Stimulated activated CD8-positive, alpha-beta memory T cell treated with anti-CD3 and anti-CD28 coated beads, Interleukin-15, amount 100 ng/mL, for 4 hours (primary cell): ENCODE measurements around the gene VKORC1L1.
"Not testable (repeated sequence)": the region's sequence is repeated elsewhere in the genome, so short reads cannot be mapped to it uniquely, and the experiment has no call there.

ENCODE experiments used
- DNase-seq, 2 donors: peaks; one replicate each; pipeline ENCODE4 v3.0.0-alpha.2; 2020; ENCODE audit warnings: low read depth in 2 of 2

The VKORC1L1 gene

DNA sequence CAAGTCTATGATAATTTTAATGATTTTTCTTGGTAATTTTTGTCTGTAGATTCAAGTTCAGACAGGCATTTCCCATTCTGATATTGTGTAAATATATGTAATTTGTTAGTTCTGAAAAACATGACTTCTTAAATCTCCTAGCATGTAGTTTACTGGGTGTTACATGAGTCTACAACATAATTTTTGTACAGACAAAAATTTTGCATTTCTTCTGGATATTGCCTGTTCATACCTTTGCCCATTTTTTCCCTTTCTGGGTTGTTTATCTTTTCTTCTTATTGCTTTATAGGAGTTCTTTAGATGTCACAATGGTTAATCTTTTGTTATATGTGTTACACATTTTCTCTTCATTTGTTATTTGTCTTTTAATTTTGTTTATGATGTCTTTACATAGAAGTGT, 12.1 kb downstream of the VKORC1L1 start:
- DNase-seq = not testable (repeated sequence)

DNA sequence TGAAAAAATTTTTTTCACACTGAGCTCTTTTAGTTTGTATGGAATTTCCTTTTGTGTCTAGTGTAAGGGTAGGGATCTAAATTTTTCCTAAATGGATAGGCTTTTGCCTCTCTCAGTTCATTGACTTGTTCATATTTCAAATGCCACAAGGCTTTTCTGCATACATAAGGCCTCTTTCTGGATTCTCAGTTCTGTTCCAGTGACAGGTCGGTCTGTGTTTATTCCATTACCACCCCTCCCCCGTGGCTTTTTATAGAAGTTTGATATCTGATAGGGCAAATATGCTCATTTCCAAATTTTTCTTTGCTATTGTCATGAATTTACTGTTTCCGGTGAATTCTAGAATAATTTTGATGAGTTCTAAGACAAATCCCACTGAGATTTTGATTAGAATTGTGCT, 12.7 kb downstream of the VKORC1L1 start:
- DNase-seq = not testable (repeated sequence)

DNA sequence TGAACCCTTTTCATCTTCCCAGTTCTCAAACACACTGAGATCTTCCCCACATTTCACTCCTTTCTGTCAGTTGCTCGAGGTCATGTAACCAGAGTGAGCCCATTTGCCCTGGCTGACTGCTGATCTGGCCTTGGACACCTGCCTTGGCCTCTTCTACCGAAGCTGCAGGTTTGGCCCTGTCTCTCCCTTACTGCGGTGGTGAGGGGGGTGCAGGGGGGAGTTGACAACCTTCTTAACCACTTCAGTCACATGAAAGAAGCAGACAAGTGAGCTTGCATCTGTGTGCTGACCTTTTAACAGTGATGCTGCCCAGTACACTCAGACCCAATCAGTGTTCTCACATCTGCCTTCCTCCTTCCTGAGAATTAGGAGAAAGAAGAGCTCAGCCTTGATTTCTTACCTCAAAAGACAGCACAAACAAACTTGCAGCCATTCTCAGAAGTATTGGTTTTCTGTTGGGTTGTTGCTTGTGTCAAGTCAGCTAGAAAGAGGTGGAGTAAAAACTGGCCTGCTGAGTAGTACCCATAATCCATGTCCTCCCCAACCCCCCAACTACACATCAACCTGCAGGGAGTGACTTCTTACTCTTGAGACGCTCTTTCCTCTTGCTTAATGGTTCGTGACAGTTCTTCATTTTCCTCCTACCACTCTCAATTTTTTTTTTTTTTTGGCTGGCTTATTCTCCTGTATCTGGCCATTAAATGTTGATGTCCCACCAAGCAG, 15.7 kb downstream of the VKORC1L1 start:
- not testable (repeated sequence) for DNase-seq

DNA sequence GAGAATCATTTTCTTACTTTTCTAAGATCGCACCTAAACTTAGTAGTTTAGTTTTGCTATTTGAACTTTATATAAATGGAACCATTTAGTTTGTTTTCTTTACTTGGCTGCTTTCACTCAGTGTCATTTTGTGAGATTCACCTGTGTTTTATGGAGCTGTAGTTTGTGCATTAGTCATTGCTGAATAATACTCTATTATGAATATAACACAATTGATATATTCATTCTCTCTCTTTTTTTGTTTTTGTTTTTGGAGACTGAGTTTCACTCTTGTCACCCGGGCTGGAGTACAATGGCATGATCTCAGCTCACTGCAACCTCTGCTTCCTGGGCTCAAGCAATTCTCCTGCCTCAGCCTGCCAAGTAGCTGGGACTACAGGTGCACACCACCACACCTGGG, 16.8 kb downstream of the VKORC1L1 start:
- not testable (repeated sequence) for DNase-seq

DNA sequence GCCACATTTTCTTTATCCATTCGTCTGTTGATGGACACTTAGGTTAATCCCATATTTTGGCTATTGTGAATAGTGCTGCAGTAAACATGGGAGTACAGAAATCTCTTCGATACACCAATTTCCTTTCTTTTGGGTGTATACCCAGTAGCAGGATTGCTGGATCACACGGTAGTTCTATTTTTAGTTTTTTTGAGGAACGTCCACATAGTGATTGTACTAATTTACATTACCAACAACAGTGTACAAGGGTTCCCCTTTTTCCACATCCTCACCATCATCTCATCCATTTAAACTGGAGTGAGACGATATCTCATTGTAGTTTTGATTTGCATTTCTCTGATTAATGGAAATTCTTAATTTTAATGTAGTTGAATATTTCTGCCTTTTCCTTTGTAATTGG, 19.3 kb downstream of the VKORC1L1 start:
- DNase-seq = no peak

DNA sequence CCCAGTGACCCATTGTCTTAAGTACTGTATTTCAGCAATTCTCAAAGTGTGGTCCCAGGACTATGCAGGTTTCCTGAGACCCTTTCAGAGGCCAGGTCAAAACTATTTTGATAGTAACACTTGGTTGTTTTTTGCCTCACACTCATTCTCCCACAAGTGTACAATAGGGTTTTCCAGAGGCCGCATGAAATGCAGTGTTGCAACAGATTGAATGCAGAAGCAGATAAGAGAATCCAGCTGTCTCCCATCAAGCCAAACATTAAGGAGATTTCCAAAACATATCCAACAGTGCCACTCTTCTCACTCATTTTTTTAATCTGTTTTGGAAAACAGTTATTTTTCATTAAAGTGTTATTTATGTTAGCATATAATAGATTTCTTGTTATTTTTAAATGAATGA, 20.0 kb downstream of the VKORC1L1 start:
- DNase-seq = no peak

DNA sequence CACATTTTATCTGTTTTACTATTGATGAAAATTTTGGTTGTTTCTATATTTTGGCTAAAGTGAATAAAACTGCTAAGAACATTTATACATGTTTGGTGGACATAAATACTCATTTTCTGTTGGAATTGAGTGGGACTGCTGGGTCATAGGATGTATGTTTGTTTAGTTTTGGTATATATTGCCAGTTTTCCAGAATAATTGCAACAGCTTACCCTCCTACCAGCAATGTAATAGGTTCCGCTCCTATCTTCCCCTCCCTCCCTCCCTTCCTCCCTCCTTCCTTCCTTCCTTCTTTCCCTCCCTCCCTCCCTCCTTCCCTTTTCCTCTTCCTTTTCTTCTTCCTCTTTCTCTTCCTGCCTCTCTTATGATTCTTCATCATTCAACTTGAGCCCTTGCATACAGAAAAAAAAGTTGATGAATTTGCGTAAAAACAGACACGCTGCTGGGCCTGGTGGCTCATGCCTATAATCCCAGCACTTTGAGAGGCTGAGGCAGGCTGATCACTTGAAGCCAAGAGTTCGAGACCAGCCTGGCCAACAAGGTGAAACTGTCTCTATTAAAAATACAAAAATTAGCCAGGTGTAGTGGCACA, 23.5 kb downstream of the VKORC1L1 start:
- DNase-seq = no peak

DNA sequence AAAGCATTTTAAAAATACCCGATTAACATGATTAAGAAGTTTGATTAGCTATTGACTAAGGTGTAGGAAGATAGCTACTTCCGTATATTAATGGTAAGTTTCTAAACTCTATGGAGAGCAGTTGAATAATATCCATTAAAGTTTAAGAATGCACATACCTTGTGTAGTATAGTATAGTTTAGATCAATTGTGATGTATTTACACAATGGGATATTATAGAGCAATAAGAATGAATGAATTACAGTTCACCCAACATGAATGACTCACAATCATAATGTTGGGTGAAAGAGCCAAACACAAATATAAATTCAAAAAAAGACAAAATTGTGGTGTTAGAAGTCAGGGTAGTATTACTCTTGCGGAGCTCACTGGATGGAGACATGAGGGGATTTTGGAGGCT, 24.4 kb downstream of the VKORC1L1 start:
- not testable (repeated sequence) for DNase-seq

DNA sequence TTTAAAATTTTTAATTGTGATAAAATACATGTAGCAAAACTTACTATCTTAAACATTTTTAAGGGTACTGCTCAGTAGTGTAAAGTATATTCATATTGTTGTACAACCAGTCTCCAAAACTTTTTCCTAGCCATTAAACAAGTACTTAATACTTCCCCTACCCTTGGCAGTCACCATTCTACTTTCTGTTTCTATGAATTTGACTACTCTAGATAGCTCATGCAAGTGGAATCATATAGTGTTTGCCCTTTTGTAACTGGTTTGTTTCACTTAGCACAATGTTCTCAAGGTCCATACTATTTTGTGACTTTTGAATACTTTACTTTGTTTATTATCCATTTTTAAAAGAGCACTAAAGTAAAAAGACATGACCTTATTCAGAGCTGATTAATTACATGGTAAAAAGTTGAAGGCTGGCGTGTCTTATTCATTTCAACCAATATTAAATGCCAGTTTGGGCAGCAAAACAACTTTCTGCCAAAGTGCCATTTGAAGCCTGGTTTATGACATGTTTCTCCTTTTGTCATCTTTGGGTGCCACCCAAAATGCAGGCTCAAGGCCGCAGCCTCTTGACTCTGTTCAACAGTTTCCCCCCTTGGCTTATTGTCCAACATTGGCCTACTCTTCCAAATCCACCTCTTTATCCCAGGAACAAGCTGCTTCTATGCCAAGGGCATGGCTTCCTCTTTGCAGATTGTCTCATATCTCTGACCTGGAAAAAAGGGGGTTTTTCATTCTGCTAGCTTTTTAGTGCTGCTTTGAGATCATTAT, 26.0 kb downstream of the VKORC1L1 start:
- DNase-seq = not testable (repeated sequence)

DNA sequence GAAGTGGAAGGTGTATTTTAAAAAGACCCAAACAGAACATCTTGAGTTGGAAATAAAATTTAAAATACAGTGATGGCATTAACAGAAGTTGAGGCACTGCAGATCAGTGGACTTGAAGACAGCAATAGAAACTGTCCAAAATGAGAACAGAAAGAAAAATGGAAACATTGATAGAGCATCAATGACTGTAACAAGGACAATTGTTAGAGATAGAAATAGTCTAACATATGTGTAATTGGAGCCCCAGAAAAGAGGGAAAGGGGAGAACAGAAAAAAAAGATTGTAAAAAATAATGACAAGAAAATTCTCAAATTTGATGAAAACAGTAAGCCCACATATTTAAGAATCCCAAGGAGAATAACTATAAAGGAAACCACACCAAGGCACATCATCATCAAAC, 29.4 kb downstream of the VKORC1L1 start:
- no peak for DNase-seq

DNA sequence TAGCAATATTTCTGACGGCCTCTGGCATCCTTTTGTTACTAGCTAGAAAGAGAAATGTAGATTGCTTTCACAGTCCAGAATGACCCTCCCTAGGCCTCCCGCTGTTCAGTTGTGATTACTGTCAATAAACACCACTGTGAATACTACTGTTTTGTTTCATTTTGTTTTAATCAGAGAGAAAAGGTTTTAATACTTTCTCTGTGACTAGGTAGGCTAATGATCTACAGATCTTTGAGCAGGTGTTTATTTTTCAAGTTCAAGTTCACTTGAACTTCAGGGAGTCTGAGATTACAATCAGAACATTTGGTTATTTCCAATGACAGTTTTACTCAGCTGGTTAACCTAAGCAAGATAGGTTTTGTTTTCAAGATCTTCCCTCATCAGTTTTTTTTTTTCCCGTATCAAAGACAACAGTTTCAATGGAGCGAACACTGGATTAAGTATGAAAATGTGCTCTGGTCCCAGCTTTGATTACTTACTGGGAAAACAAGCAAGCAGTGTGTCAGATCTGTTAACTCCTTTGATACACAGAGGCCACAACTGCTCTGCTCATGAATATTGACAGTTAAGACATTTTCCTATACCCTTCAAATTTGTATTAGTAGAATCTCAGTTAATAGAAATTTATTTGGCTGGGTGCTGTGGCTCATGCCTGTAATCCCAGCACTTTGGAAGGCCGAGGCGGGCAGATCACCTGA, 34.8 kb downstream of the VKORC1L1 start:
- no peak for DNase-seq

DNA sequence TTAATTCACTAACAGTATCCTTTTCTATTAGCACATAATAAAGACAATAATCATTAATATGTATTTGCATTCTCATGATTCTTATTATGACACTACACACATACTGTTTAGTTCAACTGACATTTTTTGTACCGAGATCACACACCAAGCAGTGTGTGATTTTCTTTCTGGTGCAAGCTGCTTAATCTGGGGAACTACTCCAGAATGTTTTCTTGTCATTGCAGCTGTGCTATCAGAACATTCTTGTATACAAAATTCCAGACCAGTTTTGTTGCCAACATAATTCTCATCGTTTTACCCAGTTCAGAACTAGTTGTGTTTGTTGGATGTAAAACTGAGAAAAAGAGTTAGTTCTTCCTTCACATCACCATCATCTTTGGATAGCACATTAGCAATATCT, 37.4 kb downstream of the VKORC1L1 start:
- no peak for DNase-seq

DNA sequence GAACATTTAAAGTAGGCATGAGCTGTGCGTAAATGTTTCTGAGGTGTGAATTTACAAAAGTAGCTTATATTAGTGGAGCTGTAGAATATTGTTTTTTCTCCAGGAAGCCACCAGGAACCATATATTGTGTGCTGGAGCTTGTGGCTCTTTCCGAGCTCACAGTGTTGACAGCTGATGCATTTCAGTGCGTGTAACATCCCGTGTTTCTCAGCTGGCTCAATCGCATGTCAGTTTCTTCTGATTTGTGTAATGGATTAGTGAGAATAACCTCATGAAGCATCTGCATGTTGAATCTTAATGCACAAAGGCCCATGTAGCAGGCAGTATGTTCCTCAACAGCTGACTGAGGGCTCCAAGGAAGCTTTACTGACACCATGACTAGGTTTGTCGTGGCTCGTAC, 39.4 kb downstream of the VKORC1L1 start:
- DNase-seq = no peak

DNA sequence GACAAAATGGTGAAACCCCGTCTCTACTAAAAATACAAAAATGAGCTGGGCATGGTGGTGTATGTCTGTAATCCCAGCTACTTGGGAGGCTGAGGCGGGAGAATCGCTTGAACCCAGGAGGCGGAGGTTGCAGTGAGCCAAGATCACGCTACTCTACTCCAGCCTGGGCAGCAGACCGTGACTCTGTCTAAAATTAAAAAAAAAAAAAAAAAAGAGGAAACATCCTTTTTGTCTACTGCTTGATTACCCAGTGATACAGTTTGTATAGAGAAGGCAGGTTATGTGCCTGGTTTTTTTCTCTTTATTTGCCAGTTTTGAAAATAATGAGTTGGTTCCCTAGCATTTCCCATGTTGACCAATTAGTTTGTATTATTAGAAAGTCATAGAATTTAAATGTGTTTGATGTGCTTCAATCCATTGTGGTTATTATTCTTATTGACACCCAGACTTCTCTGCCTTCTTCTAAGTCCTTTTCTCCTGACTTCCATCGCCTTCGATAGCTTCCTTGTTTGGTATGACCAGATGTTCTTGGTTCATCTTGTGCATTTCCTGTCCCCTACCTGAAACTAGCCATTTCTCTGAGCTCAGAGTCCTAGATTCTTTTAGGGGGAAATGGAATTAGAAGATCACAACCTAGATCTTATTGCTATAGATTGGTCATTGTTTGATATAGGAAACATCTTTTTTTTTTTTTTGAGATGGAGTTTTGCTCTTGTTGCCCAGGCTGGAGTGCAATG, 43.2 kb downstream of the VKORC1L1 start:
- no peak for DNase-seq

DNA sequence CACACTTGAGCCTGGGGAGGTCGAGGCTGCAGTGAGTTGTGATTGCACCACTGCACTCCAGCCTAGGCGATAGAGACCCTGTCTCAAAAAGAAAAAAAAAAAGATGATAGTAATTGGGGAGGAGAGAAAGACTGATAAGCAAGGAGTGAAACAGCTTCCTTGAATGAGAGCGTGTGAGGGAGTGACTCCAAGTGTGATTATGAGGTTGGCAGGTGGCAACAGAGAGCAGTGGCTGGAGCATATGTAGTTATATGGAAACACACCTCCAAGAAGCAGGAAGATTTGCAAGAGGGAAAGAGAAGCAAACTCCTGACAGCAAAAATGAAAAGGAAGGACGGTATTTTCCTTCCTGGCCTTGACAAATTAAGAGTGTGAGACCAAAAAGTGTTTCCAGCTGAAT, 50.4 kb downstream of the VKORC1L1 start:
- no peak for DNase-seq

DNA sequence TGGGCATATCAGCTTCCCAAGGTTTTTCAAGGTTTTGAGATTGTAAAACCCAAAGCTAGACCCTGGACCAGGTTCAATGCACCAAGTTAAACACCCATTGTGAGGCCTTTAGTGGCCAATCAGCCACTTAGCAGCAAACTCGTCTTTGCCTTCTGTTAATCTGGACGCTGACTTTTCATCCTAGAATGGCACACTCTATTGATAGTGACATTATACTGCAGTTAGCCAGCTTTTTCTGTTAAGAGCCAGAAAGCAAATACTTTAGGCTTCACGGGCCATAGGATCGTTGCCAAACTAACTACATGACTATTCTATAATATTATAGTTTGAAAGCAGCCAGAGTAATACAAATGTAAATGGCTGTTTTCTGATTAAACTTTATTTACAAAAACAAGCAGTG, 51.3 kb downstream of the VKORC1L1 start:
- DNase-seq = no peak

DNA sequence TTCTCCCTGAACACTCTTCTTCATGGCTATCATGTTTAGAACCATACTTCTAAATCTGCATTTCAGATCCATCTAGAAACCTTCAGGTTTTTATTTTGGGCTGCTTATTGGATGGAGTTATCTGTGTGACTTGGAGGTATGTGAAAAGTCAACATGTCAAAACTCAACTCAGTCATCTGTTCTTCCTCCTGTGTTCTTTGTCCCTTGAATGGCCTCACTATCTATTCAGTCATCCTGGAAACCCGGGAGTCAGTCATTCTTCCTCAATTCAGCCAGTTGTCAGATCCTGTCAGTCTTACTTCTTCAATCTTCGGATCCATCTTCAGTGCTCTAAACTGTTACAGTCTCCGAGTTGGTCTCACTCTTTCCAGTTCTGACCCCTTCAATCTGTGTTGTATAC, 52.2 kb downstream of the VKORC1L1 start:
- no peak for DNase-seq

DNA sequence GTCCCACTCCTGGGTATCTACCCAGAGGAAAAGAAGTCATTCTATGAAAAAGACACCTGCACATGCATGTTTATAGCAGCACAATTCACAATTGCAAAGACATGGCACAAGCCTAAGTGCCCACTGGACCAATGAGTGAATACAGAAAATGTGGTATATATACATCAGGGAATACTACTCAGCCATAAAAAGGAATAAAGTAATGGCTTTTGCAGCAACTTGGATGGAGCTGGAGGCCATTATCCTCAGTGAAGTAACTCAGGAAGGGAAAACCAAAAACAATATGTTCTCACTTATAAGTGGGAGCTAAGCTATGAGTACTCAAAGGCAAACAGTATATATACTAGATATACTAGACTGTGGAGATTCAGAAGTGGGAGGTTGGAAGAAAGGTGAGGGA, 53.7 kb downstream of the VKORC1L1 start:
- no peak for DNase-seq

DNA sequence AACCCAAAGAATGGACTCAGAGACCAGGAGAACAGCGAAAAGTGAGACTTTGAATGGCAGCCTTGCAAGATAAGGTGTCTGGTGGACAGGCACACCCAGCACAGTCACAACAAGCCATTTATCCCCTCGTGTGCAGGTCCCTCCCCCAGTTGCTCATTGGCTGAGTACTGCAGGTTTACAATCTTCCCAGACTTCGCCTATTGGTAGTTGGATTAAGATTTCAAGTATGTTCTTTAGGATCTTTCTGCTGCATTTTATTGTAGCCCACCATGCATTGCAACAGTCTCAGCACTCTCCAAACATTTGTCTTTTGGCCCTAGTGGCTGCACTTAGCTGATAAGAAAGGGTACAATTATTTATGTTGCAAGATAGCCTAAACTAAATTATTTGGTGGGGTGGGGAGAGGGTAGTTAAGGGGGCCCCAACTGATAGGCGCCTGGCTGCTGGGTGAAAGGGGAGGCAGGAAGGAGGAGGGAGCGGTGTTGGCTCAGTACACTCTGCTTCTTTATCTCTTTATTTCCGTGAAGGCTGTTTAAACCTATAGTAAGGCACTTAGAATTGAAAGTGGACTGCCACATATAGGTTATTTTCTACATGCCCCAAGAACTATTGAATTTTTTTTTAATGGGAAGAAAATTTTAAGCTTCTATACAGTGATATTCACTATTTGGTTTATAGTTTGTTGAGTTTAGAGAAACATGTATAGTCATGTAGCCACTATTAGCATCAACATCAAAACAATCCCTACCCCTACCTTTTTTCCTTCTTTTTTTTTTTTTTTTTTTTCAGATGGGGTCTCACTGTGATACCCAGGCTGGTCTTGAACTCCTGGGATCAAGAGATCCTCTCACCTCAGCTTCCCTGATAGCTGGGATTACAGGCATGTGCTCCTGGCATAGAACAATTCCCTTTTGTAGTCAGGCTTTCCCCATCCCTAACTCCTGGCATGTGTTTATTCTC, 54.9 kb downstream of the VKORC1L1 start:
- no peak for DNase-seq

DNA sequence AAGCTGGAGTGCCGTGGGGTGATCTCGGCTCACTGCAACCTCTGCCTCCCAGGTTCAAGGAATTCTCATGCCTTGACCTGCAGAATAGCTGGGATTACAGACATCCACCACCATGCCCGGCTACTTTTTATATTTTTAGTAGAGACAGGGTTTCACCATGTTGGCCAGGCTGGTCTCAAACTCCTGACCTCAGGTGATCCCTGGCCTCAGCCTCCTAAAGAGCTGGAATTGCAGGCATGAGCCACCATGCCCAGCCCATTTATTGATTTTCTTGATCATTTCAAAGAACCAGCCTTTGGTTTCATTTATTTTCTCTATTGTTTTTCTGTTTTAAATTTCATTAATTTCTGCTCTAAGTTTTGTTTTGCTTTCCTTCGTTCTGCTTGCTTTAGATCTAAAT, 58.8 kb downstream of the VKORC1L1 start:
- no peak for DNase-seq

DNA sequence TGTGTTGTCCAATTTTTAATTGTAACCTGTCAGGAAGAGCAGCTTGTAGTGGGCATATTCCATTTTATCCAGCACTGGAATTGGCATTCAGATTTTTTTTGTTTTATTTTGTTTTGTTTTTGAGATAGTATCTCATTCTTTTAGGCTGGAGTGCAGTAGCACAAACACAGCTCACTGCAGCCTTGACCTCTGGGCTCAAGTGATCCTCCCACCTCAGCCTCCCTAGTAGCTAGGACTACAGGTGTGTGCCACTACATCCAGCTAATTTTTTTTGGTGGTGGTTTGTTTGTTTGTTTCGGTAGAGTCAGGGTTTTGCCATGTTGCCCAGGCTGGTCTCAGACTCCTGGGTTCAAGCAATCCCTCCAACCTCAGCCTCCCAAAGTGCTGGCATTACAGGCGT, 64.4 kb downstream of the VKORC1L1 start:
- DNase-seq = no peak
